Retinal pigment epithelial cell (primary cell): ENCODE measurements around the gene ARMCX5.

Experiments used
- DNase-seq: peaks from one replicate; pipeline ENCODE4 v3.0.0-alpha.2; 2010; ENCODE audit warnings: low read depth
- H3K4me3 ChIP-seq: 2 replicates; pipeline ENCODE4 v1.5.1; 2011; ENCODE audit warnings: mild to moderate bottlenecking, low read length, control low read depth, moderate library complexity
- TF ChIP-seq, protein P1 (sequence below): conservative IDR thresholded peaks from 2 replicates; pipeline ENCODE4 v1.5.1; 2011; ENCODE audit warnings: low read depth, low read length, control low read depth, inconsistent platforms

The ARMCX5 gene

DNA sequence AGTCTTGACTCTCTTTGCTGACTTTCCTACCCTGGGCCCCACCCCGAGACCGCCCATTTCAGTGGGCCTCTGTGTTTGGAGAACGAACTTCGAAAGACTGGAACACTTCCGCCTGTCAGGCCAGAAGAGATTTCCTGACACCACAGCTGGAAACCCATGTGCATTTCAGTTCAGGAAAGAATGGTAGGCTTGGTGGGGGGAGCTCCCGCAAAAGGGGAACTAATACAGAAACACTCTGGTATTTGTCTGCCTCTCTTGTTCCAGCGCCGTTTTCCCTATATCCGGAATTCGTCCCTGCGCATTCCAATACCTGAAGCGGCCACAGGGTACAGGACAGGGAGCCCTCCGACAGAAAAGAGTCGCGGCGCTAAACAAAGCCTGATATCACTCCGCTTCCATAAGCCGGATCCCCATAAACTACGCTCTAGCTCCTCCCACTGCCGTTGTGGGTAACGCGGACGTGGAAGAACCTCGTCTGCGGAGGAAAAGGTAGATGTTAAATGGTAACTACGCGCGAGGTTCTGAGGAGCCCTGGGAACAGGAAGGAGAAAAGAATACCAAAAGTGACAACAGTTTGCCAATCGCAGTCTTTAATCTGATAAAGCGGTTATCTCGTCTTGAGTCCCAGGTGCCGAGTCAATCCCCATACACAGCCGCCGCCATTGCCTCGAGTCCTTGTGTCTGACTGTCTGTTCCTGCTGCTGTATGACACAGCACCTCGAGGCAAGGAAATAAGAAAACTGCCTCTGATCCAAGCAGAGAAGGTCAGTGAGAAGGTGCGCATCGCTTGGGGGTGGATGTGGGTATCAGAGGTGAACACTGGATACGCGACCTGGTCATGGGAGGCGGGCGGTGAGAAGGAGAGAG is at the start of gene ARMCX5:
Gene ARMCX5, plus strand, starts transcription at position 432 of the 867 bp plus-strand sequence. CDS start 2,627 bp downstream, outside the sequence.
- peak; percentile 58 for DNase-seq
- TF ChIP-seq, protein P1, sequence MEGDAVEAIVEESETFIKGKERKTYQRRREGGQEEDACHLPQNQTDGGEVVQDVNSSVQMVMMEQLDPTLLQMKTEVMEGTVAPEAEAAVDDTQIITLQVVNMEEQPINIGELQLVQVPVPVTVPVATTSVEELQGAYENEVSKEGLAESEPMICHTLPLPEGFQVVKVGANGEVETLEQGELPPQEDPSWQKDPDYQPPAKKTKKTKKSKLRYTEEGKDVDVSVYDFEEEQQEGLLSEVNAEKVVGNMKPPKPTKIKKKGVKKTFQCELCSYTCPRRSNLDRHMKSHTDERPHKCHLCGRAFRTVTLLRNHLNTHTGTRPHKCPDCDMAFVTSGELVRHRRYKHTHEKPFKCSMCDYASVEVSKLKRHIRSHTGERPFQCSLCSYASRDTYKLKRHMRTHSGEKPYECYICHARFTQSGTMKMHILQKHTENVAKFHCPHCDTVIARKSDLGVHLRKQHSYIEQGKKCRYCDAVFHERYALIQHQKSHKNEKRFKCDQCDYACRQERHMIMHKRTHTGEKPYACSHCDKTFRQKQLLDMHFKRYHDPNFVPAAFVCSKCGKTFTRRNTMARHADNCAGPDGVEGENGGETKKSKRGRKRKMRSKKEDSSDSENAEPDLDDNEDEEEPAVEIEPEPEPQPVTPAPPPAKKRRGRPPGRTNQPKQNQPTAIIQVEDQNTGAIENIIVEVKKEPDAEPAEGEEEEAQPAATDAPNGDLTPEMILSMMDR = peak; percentile 4
- peak within 1 kb of the TSS; percentile 87 for H3K4me3 ChIP-seq

DNA sequence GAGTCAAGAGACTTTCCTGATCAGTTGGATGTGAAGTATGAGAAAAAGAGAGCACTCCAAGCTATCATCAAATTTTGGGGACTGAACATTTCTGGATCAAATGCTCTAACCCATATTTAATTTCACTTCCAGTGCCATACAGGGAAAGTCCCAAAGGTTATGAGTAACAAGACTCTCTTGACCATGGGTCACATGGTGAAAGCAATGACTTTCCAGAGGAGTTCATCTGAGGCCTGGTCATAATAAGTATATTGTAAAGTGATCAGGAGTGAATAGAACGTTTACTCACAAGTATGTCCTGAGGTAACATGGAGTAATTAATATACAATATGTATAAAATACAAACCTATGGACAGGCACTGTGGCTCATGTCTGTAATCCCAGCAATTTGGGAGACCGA is 40.7 kb upstream of the ARMCX5 start:
- TF ChIP-seq, protein P1 = no peak
- DNase-seq = no peak
- H3K4me3 ChIP-seq = no peak overlapping the region

DNA sequence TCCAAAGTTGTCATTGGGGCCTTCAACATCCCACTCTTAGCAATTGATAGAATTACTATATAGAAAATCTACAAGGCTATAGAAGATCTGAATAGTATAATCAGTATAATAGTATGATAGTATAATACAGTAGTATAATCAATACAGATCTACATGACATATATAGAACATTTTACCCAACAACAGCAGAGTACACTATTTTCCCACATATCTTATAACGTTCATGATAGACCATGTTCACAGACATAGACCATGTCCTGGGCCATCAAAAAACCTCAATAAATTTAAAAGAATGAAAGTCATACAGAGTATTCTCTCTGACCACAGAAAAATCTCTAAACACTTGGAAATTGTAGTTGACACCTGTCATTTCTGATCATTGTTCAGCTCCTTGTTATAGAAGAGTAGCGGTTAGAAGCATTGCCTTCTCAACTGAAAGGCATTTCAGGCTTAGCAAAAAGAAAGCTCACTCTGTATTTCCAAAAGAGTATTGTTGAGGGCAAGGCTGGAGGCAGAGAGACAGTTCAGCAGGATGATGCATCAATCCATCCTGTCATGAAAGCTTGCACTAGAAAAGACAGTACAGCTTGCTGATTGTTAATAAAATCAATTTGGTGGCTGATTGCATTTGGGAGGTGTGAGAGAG is 38.8 kb upstream of the ARMCX5 start:
- no peak overlapping the region for H3K4me3 ChIP-seq
- TF ChIP-seq, protein P1 = no peak
- DNase-seq = no peak

DNA sequence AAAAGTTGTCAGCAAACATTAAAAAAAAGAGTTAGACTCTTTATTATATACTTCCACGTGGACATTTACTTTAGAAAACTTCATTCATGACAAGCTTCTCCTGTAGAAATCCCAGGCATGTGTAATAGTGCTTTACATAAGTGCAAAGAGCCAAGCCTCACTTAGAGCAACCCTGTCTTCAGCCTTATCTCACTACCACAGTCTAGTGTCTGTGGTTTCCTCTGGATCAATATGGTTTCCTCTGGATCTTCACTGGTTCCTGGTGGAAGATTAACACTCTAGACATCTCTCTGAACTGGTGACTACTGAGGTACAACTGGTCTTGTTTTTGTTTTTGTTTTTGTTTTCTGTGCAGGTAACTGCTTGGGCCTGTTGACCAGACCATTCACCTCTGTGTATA is 18.4 kb upstream of the ARMCX5 start:
- no peak overlapping the region for H3K4me3 ChIP-seq
- DNase-seq = no peak
- TF ChIP-seq, protein P1 = no peak

DNA sequence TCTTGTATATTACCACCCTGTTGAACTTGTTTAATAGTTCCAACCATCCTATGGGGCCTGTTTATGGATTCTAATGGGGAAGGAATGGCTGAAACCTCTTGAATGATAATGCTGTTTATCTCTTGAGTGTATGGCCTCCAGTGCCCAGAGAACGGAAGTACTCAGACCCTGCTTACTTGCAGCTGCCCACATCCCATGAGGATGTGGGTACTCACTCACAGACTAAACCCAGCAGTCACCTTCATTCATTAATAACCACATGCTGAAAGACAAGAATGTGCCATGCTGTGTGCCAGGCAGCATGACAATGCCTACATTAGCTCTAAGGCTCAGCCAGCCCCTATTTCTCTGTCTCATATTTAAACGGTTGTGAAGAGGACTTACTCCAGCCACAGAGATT is 5.9 kb upstream of the ARMCX5 start:
- TF ChIP-seq, protein P1 = no peak
- no peak overlapping the region for H3K4me3 ChIP-seq
- no peak for DNase-seq

DNA sequence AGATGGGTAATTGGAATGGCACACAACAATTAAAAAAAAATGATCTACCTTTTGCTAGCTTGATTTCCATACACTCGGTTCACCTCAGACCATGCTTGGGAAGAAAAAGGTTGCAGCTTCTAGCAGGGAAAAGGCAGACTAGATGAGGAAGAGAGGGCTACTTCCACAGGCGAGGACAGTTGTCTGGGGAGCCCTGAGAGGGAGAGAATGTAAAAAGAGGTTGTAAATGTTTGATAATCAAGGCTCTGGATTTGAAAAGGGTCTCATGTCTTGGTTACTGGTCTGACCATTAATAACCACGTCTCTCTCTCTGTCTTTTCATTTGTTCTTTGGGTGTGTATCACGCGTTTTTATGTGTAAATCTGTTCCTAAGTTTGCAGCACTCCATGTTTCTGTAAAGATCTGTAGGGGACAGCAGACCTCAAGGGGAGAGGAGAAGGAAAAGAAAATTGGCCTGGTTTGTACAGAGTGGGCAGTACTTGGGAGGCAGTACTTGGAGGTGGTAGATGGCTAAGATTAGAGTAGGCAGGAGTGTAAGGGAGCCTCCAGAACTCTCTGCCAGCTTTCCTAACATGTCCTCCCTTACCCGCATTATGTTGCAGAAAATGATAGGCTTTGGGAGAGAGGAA is 750 bp downstream of the ARMCX5 start:
- peak; percentile 8 for DNase-seq
- TF ChIP-seq, protein P1 = peak; percentile 14
- peak overlapping the region; percentile 87 for H3K4me3 ChIP-seq
